Measurements from ENCODE around the gene SHANK1. TPM values are rescaled to one million over a fixed set of nuclear protein-coding genes. Genes with fewer than 3 reads are reported as not detected.

SHANK1 gene
- total RNA-seq, 2 experiments from 2014 or later, result not detected

- Mint-ChIP-seq H3K4me3 (no peak overlapping the region), H3K4me1 (peaks cover 3% of the 10 kb centered on the region), H3K27me3 (peaks cover 6% of the 10 kb centered on the region), H3K36me3 (ENCODE audit: low read depth) (no peaks in the 10 kb centered on the region), H3K9me3 (peaks cover 2% of the 10 kb centered on the region), H3K27ac (peak overlapping the region; percentile 61)
- ChIA-PET POLR2A (no interaction called here), CTCF (interaction anchor here (0.6 kb wide), 1 partner anchor 9 kb away, joined by 3 read pairs; no protein-coding TSS in a partner anchor)
- peak; percentile 74 for DNase-seq
These were observed 40.2 kb downstream of the SHANK1 start for GRCh38 chr19:50679177-50680125.

GRCh38 chr19:50678323-50678722 lies 41.3 kb downstream of the SHANK1 start:
- H3K36me3 Mint-ChIP-seq (ENCODE audit: low read depth), result no peaks in the 10 kb centered on the region
- POLR2A ChIA-PET, result no interaction called here
- H3K27me3 Mint-ChIP-seq, result peaks cover 6% of the 10 kb centered on the region
- CTCF ChIA-PET, result no interaction called here
- peaks cover 3% of the 10 kb centered on the region for H3K4me1 Mint-ChIP-seq
- peaks cover 2% of the 10 kb centered on the region for H3K9me3 Mint-ChIP-seq
- H3K4me3 Mint-ChIP-seq, result no peak overlapping the region
- DNase-seq, result no peak
- no peak overlapping the region for H3K27ac Mint-ChIP-seq

- Mint-ChIP-seq H3K27ac (no peak overlapping the region), H3K27me3 (peaks cover 13% of the 10 kb centered on the region), H3K9me3 (peaks cover 2% of the 10 kb centered on the region), H3K4me3 (no peak overlapping the region), H3K36me3 (ENCODE audit: low read depth) (no peaks in the 10 kb centered on the region), H3K4me1 (peaks cover 3% of the 10 kb centered on the region)
- no peak for DNase-seq
- ChIA-PET CTCF (no interaction called here), POLR2A (no interaction called here)
These were observed 42.0 kb downstream of the SHANK1 start for GRCh38 chr19:50677636-50678035.

GRCh38 chr19:50676625-50677197 lies 42.9 kb downstream of the SHANK1 start:
- H3K4me3 Mint-ChIP-seq, result no peak overlapping the region
- POLR2A ChIA-PET, result no interaction called here
- peaks cover 3% of the 10 kb centered on the region for H3K4me1 Mint-ChIP-seq
- DNase-seq, result no peak
- H3K27ac Mint-ChIP-seq, result no peak overlapping the region
- no peaks in the 10 kb centered on the region for H3K36me3 Mint-ChIP-seq (ENCODE audit: low read depth)
- CTCF ChIA-PET, result interaction anchor here (0.6 kb wide), 1 partner anchor 100 kb away, joined by 3 read pairs; no protein-coding TSS in a partner anchor
- peaks cover 17% of the 10 kb centered on the region for H3K27me3 Mint-ChIP-seq
- H3K9me3 Mint-ChIP-seq, result peaks cover 2% of the 10 kb centered on the region

- CTCF ChIA-PET, result no interaction called here
- Mint-ChIP-seq H3K9me3 (peaks cover 2% of the 10 kb centered on the region), H3K27ac (no peak overlapping the region), H3K4me3 (no peak overlapping the region), H3K27me3 (peaks cover 29% of the 10 kb centered on the region), H3K36me3 (ENCODE audit: low read depth) (no peaks in the 10 kb centered on the region), H3K4me1 (no peaks in the 10 kb centered on the region)
- no peak for DNase-seq
- POLR2A ChIA-PET, result no interaction called here
These were observed 46.5 kb downstream of the SHANK1 start for GRCh38 chr19:50673118-50673517.

- Mint-ChIP-seq H3K36me3 (ENCODE audit: low read depth) (no peaks in the 10 kb centered on the region), H3K27me3 (peaks cover 33% of the 10 kb centered on the region), H3K4me3 (no peak overlapping the region), H3K27ac (peak overlapping the region; percentile 61), H3K9me3 (no peaks in the 10 kb centered on the region), H3K4me1 (no peaks in the 10 kb centered on the region)
- POLR2A ChIA-PET, result no interaction called here
- DNase-seq, result no peak
- CTCF ChIA-PET, result interaction anchor here (0.6 to 0.9 kb wide), 6 partner anchors 9 to 640 kb away, joined by 3 read pairs; no protein-coding TSS in a partner anchor
These were observed 49.6 kb downstream of the SHANK1 start for GRCh38 chr19:50670102-50670380.

GRCh38 chr19:50669302-50670101 lies 50.1 kb downstream of the SHANK1 start:
- Mint-ChIP-seq H3K4me1 (no peaks in the 10 kb centered on the region), H3K27ac (peak overlapping the region; percentile 61), H3K4me3 (no peak overlapping the region), H3K9me3 (no peaks in the 10 kb centered on the region), H3K36me3 (ENCODE audit: low read depth) (no peaks in the 10 kb centered on the region), H3K27me3 (peaks cover 36% of the 10 kb centered on the region)
- DNase-seq, result peak; percentile 49
- POLR2A ChIA-PET, result no interaction called here
- CTCF ChIA-PET, result interaction anchor here (0.6 to 0.9 kb wide), 4 partner anchors 14 to 639 kb away, joined by 3 read pairs; no protein-coding TSS in a partner anchor

- Mint-ChIP-seq H3K27ac (no peak overlapping the region), H3K9me3 (no peaks in the 10 kb centered on the region), H3K4me1 (no peaks in the 10 kb centered on the region), H3K4me3 (no peak overlapping the region), H3K36me3 (ENCODE audit: low read depth) (no peaks in the 10 kb centered on the region), H3K27me3 (peaks cover 38% of the 10 kb centered on the region)
- POLR2A ChIA-PET, result no interaction called here
- CTCF ChIA-PET, result interaction anchor here (0.9 kb wide), 1 partner anchor 113 kb away, joined by 3 read pairs; no protein-coding TSS in a partner anchor
- no peak for DNase-seq
These were observed 50.7 kb downstream of the SHANK1 start for GRCh38 chr19:50668879-50669278.

GRCh38 chr19:50668416-50668815 lies 51.2 kb downstream of the SHANK1 start:
- no peaks in the 10 kb centered on the region for H3K9me3 Mint-ChIP-seq
- peaks cover 38% of the 10 kb centered on the region for H3K27me3 Mint-ChIP-seq
- POLR2A ChIA-PET, result no interaction called here
- H3K4me1 Mint-ChIP-seq, result no peaks in the 10 kb centered on the region
- no peak for DNase-seq
- H3K27ac Mint-ChIP-seq, result no peak overlapping the region
- H3K36me3 Mint-ChIP-seq (ENCODE audit: low read depth), result no peaks in the 10 kb centered on the region
- CTCF ChIA-PET, result no interaction called here
- no peak overlapping the region for H3K4me3 Mint-ChIP-seq

- Mint-ChIP-seq H3K4me3 (no peak overlapping the region), H3K36me3 (ENCODE audit: low read depth) (no peaks in the 10 kb centered on the region), H3K9me3 (no peaks in the 10 kb centered on the region), H3K4me1 (no peaks in the 10 kb centered on the region), H3K27me3 (peaks cover 35% of the 10 kb centered on the region), H3K27ac (no peak overlapping the region)
- CTCF ChIA-PET, result no interaction called here
- POLR2A ChIA-PET, result no interaction called here
- DNase-seq, result no peak
These were observed 51.8 kb downstream of the SHANK1 start for GRCh38 chr19:50667759-50668231.

GRCh38 chr19:50667177-50667758 lies 52.3 kb downstream of the SHANK1 start:
- H3K4me1 Mint-ChIP-seq, result no peaks in the 10 kb centered on the region

GRCh38 chr19:50666346-50667176 lies 53.0 kb downstream of the SHANK1 start:
- ChIA-PET CTCF (no interaction called here), POLR2A (no interaction called here)
- H3K4me1 Mint-ChIP-seq, result no peaks in the 10 kb centered on the region
- H3K4me3 Mint-ChIP-seq, result no peak overlapping the region
- H3K36me3 Mint-ChIP-seq (ENCODE audit: low read depth), result no peaks in the 10 kb centered on the region
- no peak overlapping the region for H3K27ac Mint-ChIP-seq
- H3K27me3 Mint-ChIP-seq, result peaks cover 32% of the 10 kb centered on the region
- DNase-seq, result no peak
- H3K9me3 Mint-ChIP-seq, result no peaks in the 10 kb centered on the region

More at GRCh38 chr19:50667177-50667758, 52.3 kb downstream of the SHANK1 start:
- Mint-ChIP-seq H3K4me3 (no peak overlapping the region), H3K27ac (no peak overlapping the region), H3K27me3 (peaks cover 35% of the 10 kb centered on the region), H3K36me3 (ENCODE audit: low read depth) (no peaks in the 10 kb centered on the region), H3K9me3 (no peaks in the 10 kb centered on the region)
- POLR2A ChIA-PET, result no interaction called here
- DNase-seq, result no peak
- CTCF ChIA-PET, result no interaction called here

All from activated CD4-positive, alpha-beta T cell treated with anti-CD3 and anti-CD28 coated beads, Interleukin-2, amount 10 ng/mL, durations not matched to agents 7 days and 5 days (primary cell).